Measurements from ENCODE around the gene MAS1L. TPM values are rescaled to one million over a fixed set of nuclear protein-coding genes. Genes with fewer than 3 reads are reported as not detected.

MAS1L gene
- polyA plus RNA-seq (2012; ENCODE audit: insufficient read length, low read depth): not detected

GRCh38 chr6:29487660-29488059 is at the start of gene MAS1L:
MAS1L (minus strand) TSS chr6:29487956; CDS start chr6:29487902, 54 bp downstream.
- TF ChIP-seq TAF1 (IDR thresholded peaks at IDR 0.05; ENCODE audit: borderline replicate concordance, insufficient read depth, low read length): no peak

GRCh38 chr6:29532320-29532951 is 44.7 kb upstream of the MAS1L start:
- TF ChIP-seq REST (IDR thresholded peaks at IDR 0.05; ENCODE audit: insufficient read depth in 1 of 2, low read depth in 2 of 2, low read length in 2 of 2): no peak
- no peak for TF ChIP-seq FOXP2 (optimal IDR thresholded peaks at IDR 0.05; ENCODE audit: borderline replicate concordance, extremely low read depth, extremely low read length, insufficient read depth)
- no peak for TF ChIP-seq SIN3A (IDR thresholded peaks at IDR 0.05; ENCODE audit: borderline replicate concordance, insufficient read depth, low read length)
- TF ChIP-seq TAF1 (IDR thresholded peaks at IDR 0.05; ENCODE audit: borderline replicate concordance, insufficient read depth, low read length): no peak
- TF ChIP-seq POLR2AphosphoS5 (IDR thresholded peaks at IDR 0.05; ENCODE audit: low read depth, low read length): no peak

GRCh38 chr6:29531668-29532067 is 43.9 kb upstream of the MAS1L start:
- TF ChIP-seq POLR2AphosphoS5 (IDR thresholded peaks at IDR 0.05; ENCODE audit: low read depth, low read length) (no peak), FOXP2 (optimal IDR thresholded peaks at IDR 0.05; ENCODE audit: borderline replicate concordance, extremely low read depth, extremely low read length, insufficient read depth) (no peak), REST (IDR thresholded peaks at IDR 0.05; ENCODE audit: insufficient read depth in 1 of 2, low read depth in 2 of 2, low read length in 2 of 2) (no peak), SIN3A (IDR thresholded peaks at IDR 0.05; ENCODE audit: borderline replicate concordance, insufficient read depth, low read length) (no peak), TAF1 (IDR thresholded peaks at IDR 0.05; ENCODE audit: borderline replicate concordance, insufficient read depth, low read length) (no peak)

GRCh38 chr6:29530671-29531310 is 43.0 kb upstream of the MAS1L start:
- no peak for TF ChIP-seq TAF1 (IDR thresholded peaks at IDR 0.05; ENCODE audit: borderline replicate concordance, insufficient read depth, low read length)
- TF ChIP-seq FOXP2 (optimal IDR thresholded peaks at IDR 0.05; ENCODE audit: borderline replicate concordance, extremely low read depth, extremely low read length, insufficient read depth): no peak
- TF ChIP-seq POLR2AphosphoS5 (IDR thresholded peaks at IDR 0.05; ENCODE audit: low read depth, low read length): no peak
- TF ChIP-seq SIN3A (IDR thresholded peaks at IDR 0.05; ENCODE audit: borderline replicate concordance, insufficient read depth, low read length): no peak
- TF ChIP-seq REST (IDR thresholded peaks at IDR 0.05; ENCODE audit: insufficient read depth in 1 of 2, low read depth in 2 of 2, low read length in 2 of 2): no peak

- no peak for TF ChIP-seq SIN3A (IDR thresholded peaks at IDR 0.05; ENCODE audit: borderline replicate concordance, insufficient read depth, low read length)
- TF ChIP-seq REST (IDR thresholded peaks at IDR 0.05; ENCODE audit: insufficient read depth in 1 of 2, low read depth in 2 of 2, low read length in 2 of 2): no peak
- no peak for TF ChIP-seq TAF1 (IDR thresholded peaks at IDR 0.05; ENCODE audit: borderline replicate concordance, insufficient read depth, low read length)
- TF ChIP-seq FOXP2 (optimal IDR thresholded peaks at IDR 0.05; ENCODE audit: borderline replicate concordance, extremely low read depth, extremely low read length, insufficient read depth): no peak
- TF ChIP-seq POLR2AphosphoS5 (IDR thresholded peaks at IDR 0.05; ENCODE audit: low read depth, low read length): no peak
Measured at GRCh38 chr6:29529956-29530355, 42.2 kb upstream of the MAS1L start.

Data from PFSK-1 (cell line).